HTR-8/SVneo (cell line): Measurements from ENCODE around the gene UNC45A.
A peak's percentile ranks its signal among the peaks of the same experiment; 100 is the strongest.

Experiments used
- DNase-seq: peaks from one replicate; pipeline ENCODE4 v3.0.0; 2011; ENCODE audit warnings: low spot score, mixed read lengths; ENCODE audit not compliant: insufficient read length
- FAIRE-seq: peaks from 2 replicates; lab custom pipeline; 2011; peaks lifted over from hg19 to GRCh38; lab: Jason Lieb, UNC

UNC45A gene

GRCh38 chr15:90956274-90957030 lies 21.4 kb downstream of the UNC45A start:
- FAIRE-seq (peak; percentile 77), DNase-seq (peak; percentile 92)

GRCh38 chr15:90957031-90957790 lies 22.1 kb downstream of the UNC45A start:
- DNase-seq (peak; percentile 20), FAIRE-seq (peak; percentile 67)

- DNase-seq (no peak), FAIRE-seq (no peak)
Observed at GRCh38 chr15:90957791-90958190, 22.7 kb downstream of the UNC45A start.

- no peak for FAIRE-seq
Observed at GRCh38 chr15:90959028-90959595, 24.0 kb downstream of the UNC45A start.

DNA sequence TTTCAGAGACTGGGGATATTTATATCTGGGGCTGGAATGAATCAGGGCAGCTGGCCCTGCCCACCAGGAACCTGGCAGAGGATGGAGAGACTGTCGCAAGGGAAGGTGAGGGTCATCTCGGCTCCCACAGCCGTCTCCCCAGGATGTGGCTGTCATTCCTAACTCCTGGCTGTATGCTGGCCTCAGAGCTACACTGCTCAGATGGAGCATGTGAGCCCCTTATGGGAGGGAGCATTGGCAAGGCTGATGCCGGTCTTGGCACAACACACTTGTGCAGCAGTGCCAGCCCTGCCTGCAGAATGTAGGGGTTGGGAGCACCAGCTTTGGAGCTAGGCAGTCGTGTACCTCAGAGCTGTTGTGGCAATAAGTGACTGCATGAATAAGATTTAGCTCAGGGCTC lies 24.8 kb downstream of the UNC45A start:
- FAIRE-seq (no peak), DNase-seq (no peak)

More at GRCh38 chr15:90959028-90959595, 24.0 kb downstream of the UNC45A start:
- DNase-seq: no peak

- DNase-seq: no peak
- FAIRE-seq: no peak
Observed at GRCh38 chr15:90960298-90961091, 25.4 kb downstream of the UNC45A start.

DNA sequence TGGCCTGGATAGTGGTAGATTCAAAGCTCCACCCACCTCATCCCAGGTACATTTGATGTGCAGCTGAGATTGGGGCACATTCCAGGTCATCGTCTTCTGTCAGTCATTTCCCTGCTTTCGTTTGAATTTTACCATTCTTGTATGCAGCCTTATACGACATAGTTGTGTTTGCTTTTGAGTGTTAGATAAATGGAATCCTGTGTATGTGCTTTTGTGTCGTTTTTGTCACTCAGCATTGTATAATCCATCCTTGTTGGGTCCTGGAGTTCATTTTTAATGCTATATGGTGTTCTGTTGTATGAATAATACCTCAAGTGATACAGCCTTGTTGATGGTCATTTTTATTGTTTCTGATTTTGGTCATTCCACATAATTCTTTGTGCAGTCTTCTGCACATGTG lies 26.9 kb downstream of the UNC45A start:
- FAIRE-seq: no peak
- no peak for DNase-seq

- DNase-seq (no peak), FAIRE-seq (no peak)
Observed at GRCh38 chr15:90966262-90966661, 31.2 kb downstream of the UNC45A start.

- DNase-seq (no peak), FAIRE-seq (no peak)
Observed at GRCh38 chr15:90967206-90967605, 32.1 kb downstream of the UNC45A start.

- FAIRE-seq: no peak
- no peak for DNase-seq
Observed at GRCh38 chr15:90968434-90968833, 33.3 kb downstream of the UNC45A start.

DNA sequence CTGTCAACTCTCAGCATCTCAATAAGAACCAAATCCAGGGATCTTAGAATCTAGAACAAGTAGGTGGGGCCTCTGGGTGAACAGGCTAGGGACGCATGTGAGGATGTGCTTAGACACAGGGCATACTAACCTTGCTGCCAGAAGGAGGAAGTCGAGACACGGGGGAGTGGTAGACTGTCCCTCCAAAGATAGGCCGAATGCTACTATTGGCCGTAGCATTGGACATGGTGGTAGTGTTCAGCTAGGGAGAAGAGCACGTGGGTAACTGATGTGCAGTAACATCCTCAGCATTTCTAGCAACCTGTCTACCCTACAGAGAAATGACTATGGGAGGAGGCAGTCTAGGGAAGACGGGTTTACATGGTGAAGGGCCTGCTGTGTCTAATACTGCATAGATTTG lies 35.2 kb downstream of the UNC45A start:
- FAIRE-seq (no peak), DNase-seq (no peak)

DNA sequence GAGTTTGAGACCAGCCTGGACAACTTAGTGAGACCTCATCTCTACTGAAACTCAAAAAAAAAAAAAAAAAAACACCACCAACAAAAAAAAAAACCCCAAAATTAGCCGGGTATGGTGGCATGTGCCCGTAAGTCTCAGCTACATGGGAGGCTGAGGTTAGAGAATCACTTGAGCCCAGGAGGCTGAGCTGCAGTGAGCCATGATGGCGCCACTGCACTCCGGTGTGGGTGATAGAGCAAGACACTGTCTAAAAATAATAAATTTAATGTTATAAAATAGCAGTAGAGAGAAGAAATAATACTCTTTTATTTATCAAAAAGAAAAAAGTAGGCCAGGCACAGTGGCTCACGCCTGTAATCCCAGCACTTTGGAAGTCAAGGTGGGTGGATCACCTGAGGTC lies 37.0 kb downstream of the UNC45A start:
- FAIRE-seq (no peak), DNase-seq (no peak)

DNA sequence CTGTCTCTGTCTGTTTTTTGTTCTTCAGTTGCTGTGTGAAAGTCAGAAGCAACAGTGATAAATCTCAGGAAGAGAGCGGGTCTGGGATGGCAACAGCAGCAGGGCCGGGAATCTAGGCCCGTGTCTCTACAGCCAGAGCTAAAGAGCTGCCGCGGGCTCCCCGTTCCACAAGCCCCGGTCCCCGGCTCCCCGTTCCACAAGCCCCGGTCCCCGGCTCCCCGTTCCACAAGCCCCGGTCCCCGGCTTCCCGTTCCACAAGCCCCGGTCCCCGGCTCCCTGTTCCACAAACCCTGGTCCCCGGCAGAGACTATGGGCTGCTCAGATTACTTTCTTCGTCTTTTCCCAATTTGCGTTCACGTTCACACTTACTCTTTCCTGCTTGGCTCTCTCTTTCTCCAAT lies 39.1 kb downstream of the UNC45A start:
- DNase-seq (no peak), FAIRE-seq (no peak)

- FAIRE-seq (no peak), DNase-seq (no peak)
Observed at GRCh38 chr15:90979582-90979981, 44.5 kb downstream of the UNC45A start.

GRCh38 chr15:90981681-90982080 lies 46.6 kb downstream of the UNC45A start:
- no peak for DNase-seq
- FAIRE-seq: no peak

- no peak for DNase-seq
- no peak for FAIRE-seq
Observed at GRCh38 chr15:90982135-90982534, 47.0 kb downstream of the UNC45A start.

DNA sequence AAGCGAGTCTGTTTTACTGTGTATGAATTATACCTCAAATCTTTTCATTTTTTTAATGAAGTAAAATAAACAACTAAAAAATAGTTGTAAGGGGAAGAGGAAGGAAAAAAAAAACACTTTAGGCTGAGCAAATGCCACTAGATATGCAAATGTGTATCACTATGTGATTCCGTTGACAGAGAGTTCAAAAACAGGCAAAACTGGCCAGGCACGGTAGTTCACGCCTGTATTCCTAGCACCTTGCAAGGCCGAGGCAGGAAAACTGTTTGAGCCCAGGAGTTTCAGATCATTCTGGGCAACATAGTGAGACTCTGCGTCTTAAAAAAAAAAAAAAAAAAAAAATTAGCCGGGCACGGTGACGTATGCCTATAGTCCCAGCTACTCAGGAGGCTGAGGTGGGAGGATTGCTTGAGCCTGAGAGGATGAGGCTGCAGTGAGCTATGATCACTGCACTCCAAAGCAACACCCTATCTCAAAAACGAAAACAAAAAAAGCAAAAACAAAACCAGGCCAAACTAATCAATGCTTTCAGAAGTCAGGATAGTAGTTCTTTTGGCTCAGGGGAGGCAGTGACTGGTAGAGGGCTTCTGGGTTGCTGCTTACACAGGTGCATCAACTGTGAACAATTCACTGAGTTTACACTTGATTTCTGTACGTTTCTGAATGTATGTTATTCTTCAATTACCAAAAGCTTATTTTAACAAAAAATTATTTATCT lies 51.9 kb downstream of the UNC45A start:
- DNase-seq (no peak), FAIRE-seq (no peak)

- FAIRE-seq: no peak
- DNase-seq: no peak
Observed at GRCh38 chr15:90987561-90988141, 52.6 kb downstream of the UNC45A start.

DNA sequence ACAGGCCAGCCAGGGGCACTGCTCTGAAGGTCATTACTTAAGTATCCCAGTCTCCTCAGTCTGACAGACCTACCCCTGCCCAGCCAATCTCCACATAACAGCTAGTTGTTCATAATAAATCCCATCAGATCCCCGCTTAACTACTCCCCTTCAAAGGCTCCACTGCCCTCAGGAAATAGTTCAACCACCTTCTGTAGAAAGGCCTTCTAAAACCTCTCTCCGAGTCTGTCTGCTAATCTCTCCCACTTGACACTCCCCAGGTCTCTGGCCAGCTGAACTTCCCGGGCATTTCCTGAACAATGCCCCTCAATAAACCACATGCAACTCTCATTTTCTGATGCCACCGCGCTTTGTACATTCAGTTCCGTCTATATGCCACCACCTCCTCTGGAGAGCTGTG lies 53.2 kb downstream of the UNC45A start:
- DNase-seq (no peak), FAIRE-seq (no peak)
